Activated T-helper 2 cell treated with anti-CD3 and anti-CD28 coated beads, Interferon-gamma antibody, Interleukin-2, Interleukin-4, amounts not matched to agents 10 μg/mL and 5 μg/mL and 100 μg/mL, durations not matched to agents 14 hours and 24 hours and 36 hours (primary cell): Measurements from ENCODE around the gene CYP27A1. TPM values are rescaled to one million over a fixed set of nuclear protein-coding genes. Genes with fewer than 3 reads are reported as not detected.

ENCODE experiments used
- DNase-seq: peaks from one replicate; pipeline ENCODE4 v3.0.0; 2021; ENCODE audit warnings: low spot score
- H3K27ac Mint-ChIP-seq: one replicate; pipeline ENCODE4 v1.8.0; 2021; ENCODE audit warnings: mixed read lengths
- H3K27me3 Mint-ChIP-seq: one replicate; pipeline ENCODE4 v1.8.0; 2021; ENCODE audit warnings: low read depth, mixed read lengths
- H3K36me3 Mint-ChIP-seq: one replicate; pipeline ENCODE4 v1.8.0; 2021; ENCODE audit warnings: low read depth, mixed read lengths
- H3K4me1 Mint-ChIP-seq: one replicate; pipeline ENCODE4 v1.8.0; 2021; ENCODE audit warnings: low read depth, mixed read lengths
- H3K4me3 Mint-ChIP-seq: one replicate; pipeline ENCODE4 v1.8.0; 2021; ENCODE audit warnings: low read depth, mild to moderate bottlenecking, moderate library complexity, mixed read lengths
- H3K9me3 Mint-ChIP-seq: one replicate; pipeline ENCODE4 v1.8.0; 2021; ENCODE audit warnings: mixed read lengths
- intact Hi-C: fragments of 100-400 bp; cut with micrococcal nuclease; formaldehyde crosslinking; loops from one replicate; pipeline ENCODE4 v1.15.1; 2023
- total RNA-seq: library from RNA; stranded (reverse); gene quantifications from 2 replicates; pipeline ENCODE4 v1.2.3, GENCODE V29; 2022

CYP27A1 gene
- total RNA-seq, 1 donor from 2014 or later = not detected

GRCh38 chr2:218860950-218861381 is 79.0 kb downstream of the CYP27A1 start:
- no peak for DNase-seq
- H3K27me3 Mint-ChIP-seq = peaks cover 70% of the 10 kb centered on the region
- H3K4me1 Mint-ChIP-seq = peaks cover 13% of the 10 kb centered on the region
- no peaks in the 10 kb centered on the region for H3K9me3 Mint-ChIP-seq
- intact Hi-C loops = no loop called here
- H3K36me3 Mint-ChIP-seq = no peaks in the 10 kb centered on the region
- H3K27ac Mint-ChIP-seq = no peak overlapping the region
- H3K4me3 Mint-ChIP-seq = no peak overlapping the region

GRCh38 chr2:218861645-218862318 is 79.8 kb downstream of the CYP27A1 start:
- Mint-ChIP-seq H3K27me3 (peaks cover 66% of the 10 kb centered on the region), H3K4me1 (peaks cover 8% of the 10 kb centered on the region), H3K27ac (no peak overlapping the region), H3K36me3 (no peaks in the 10 kb centered on the region), H3K4me3 (no peak overlapping the region), H3K9me3 (no peaks in the 10 kb centered on the region)
- no peak for DNase-seq
- intact Hi-C loops = no loop called here

- intact Hi-C loops = no loop called here
- no peaks in the 10 kb centered on the region for H3K9me3 Mint-ChIP-seq
- H3K36me3 Mint-ChIP-seq = no peaks in the 10 kb centered on the region
- H3K4me1 Mint-ChIP-seq = peaks cover 7% of the 10 kb centered on the region
- DNase-seq = no peak
- no peak overlapping the region for H3K4me3 Mint-ChIP-seq
- no peak overlapping the region for H3K27ac Mint-ChIP-seq
- peaks cover 67% of the 10 kb centered on the region for H3K27me3 Mint-ChIP-seq
Measured at GRCh38 chr2:218863021-218863520, 81.1 kb downstream of the CYP27A1 start.

Other genes starting within 250 kb of the CYP27A1 start
- gene USP37, start 213.8 kb upstream of the CYP27A1 start, total RNA-seq = 40.7 and 43.7 TPM in 2 replicates
- gene CNOT9, start 213.3 kb upstream of the CYP27A1 start, total RNA-seq = 127 and 135 TPM in 2 replicates
- 0.18 and 0.23 TPM in 2 replicates for gene PLCD4, start 174.2 kb upstream of the CYP27A1 start, total RNA-seq
- gene ZNF142, start 122.5 kb upstream of the CYP27A1 start, total RNA-seq = 48.7 and 51.0 TPM in 2 replicates
- 77.3 and 83.1 TPM in 2 replicates for gene BCS1L, start 122.5 kb upstream of the CYP27A1 start, total RNA-seq
- gene RNF25, start 110.1 kb upstream of the CYP27A1 start, total RNA-seq = 21.6 and 25.8 TPM in 2 replicates
- gene STK36, start 110.1 kb upstream of the CYP27A1 start, total RNA-seq = 14.4 and 17.9 TPM in 2 replicates
- gene TTLL4, start 71.3 kb upstream of the CYP27A1 start, total RNA-seq = 55.7 and 64.7 TPM in 2 replicates
- not detected in 2 replicates for gene PRKAG3, start 49.7 kb downstream of the CYP27A1 start, total RNA-seq
- not detected in 2 replicates for gene WNT6, start 77.7 kb downstream of the CYP27A1 start, total RNA-seq
- gene WNT10A, start 98.7 kb downstream of the CYP27A1 start, total RNA-seq = 0.18 and 0.59 TPM in 2 replicates
- gene CDK5R2, start 177.5 kb downstream of the CYP27A1 start, total RNA-seq = not detected in 2 replicates
- not detected in 2 replicates for gene FEV, start 203.0 kb downstream of the CYP27A1 start, total RNA-seq
- not detected in 2 replicates for gene CRYBA2, start 211.3 kb downstream of the CYP27A1 start, total RNA-seq